ENCODE measurements around the gene CYP2W1.

DNA sequence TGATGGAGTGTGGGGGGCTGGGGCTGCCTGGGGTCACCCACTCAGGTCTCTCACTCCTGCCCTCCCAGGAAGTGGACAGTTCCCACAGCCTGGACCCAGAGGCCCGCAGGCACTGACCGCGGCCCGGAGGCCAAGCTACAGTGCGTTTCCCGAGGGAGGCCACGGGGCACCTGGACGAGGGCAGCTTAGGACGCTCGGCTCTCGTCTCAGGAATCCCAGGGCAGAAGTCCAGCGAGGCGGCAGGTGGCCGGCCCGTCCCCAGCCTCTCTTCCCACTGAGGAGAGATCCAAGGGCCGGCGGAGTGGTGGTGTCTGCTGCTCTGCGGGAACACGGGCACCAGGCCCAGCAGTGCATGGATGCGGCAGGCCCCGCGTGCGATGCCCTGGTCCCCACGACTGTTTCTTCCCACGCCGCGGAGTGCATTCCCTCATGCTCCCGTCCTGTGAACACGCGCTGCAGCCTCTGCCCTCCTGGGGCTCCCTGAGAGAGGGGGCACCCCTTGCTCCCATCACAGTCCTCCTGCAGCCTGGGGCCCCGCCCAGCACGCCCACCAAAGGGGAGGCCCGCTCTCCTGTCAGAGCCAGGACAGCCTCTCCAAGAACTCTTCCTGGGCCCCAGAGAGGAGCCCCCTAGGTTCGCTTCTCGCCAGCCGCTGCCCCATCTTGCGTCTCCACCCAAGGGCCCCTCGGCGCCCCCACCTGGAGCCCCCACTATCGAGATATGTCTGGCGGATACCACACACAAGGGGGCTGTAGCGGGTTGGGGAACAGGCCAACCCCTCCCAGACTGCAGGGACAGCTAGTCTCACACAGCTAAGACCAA is 37.0 kb downstream of the CYP2W1 start:
- TF ChIP-seq, protein P1, sequence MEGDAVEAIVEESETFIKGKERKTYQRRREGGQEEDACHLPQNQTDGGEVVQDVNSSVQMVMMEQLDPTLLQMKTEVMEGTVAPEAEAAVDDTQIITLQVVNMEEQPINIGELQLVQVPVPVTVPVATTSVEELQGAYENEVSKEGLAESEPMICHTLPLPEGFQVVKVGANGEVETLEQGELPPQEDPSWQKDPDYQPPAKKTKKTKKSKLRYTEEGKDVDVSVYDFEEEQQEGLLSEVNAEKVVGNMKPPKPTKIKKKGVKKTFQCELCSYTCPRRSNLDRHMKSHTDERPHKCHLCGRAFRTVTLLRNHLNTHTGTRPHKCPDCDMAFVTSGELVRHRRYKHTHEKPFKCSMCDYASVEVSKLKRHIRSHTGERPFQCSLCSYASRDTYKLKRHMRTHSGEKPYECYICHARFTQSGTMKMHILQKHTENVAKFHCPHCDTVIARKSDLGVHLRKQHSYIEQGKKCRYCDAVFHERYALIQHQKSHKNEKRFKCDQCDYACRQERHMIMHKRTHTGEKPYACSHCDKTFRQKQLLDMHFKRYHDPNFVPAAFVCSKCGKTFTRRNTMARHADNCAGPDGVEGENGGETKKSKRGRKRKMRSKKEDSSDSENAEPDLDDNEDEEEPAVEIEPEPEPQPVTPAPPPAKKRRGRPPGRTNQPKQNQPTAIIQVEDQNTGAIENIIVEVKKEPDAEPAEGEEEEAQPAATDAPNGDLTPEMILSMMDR (IDR thresholded peaks at IDR 0.05), result no peak
- TF ChIP-seq POLR2AphosphoS5 (IDR thresholded peaks at IDR 0.05) (no peak), POLR2A (IDR thresholded peaks at IDR 0.05) (no peak)

Data from gastroesophageal sphincter (tissue), 3 donors.